Cardiac muscle cell (in vitro differentiated cells and primary cell): ENCODE results near the gene HIPK4. TPM values are rescaled to one million over a fixed set of nuclear protein-coding genes. Genes with fewer than 3 reads are reported as not detected.
A peak's percentile ranks its signal among the peaks of the same experiment; 100 is the strongest.

ENCODE experiments used
- DNase-seq, 2 donors: peaks; one replicate each; pipeline versions ENCODE4 v3.0.0 to v3.0.0-alpha.2; 2010 to 2017; ENCODE audit warnings: low read depth in 1 of 2, low spot score in 1 of 2
- H3K27ac ChIP-seq: fragments of 200-600 bp; sonication (generic); 2 replicates; pipeline ENCODE4 v1.5.1; 2016
- H3K27me3 ChIP-seq: fragments of 200-600 bp; sonication (generic); 2 replicates; pipeline ENCODE4 v1.6.0; 2016; ENCODE audit warnings: control low read depth
- H3K36me3 ChIP-seq: fragments of 200-600 bp; sonication (generic); 2 replicates; pipeline ENCODE4 v1.5.1; 2016; ENCODE audit warnings: control low read depth
- H3K4me1 ChIP-seq: fragments of 200-600 bp; sonication (generic); 2 replicates; pipeline ENCODE4 v1.8.1; 2017; ENCODE audit warnings: low read depth, mild to moderate bottlenecking, mixed run types
- H3K4me3 ChIP-seq: fragments of 200-600 bp; sonication (generic); 2 replicates; pipeline ENCODE4 v1.5.1; 2016; ENCODE audit warnings: mild to moderate bottlenecking
- H3K9me3 ChIP-seq: fragments of 200-600 bp; sonication (generic); 2 replicates; pipeline ENCODE4 v1.5.1; 2017; ENCODE audit warnings: low read depth, mild to moderate bottlenecking, control low read depth
- CTCF ChIP-seq: IDR thresholded peaks from 2 replicates; pipeline ENCODE4 v1.5.1; 2012; ENCODE audit warnings: low read depth, mild to moderate bottlenecking, low read length
- polyA plus RNA-seq: library from polyadenylated mRNA; unstranded; fragments of >200 nt; fragmentation: Nextera tagmentation; extraction: Ambion mirVana; gene quantifications from 2 replicates; pipeline ENCODE4 v1.2.1, GENCODE V29; 2016
- total RNA-seq: library from RNA; depleted of rRNA; stranded (reverse); fragments of >200 nt; gene quantifications from 2 replicates; pipeline ENCODE4 v1.2.3, GENCODE V29; 2016

The HIPK4 gene
- total and polyA plus RNA-seq, 2 experiments from 2014 or later, result 0.12 to 1.7 TPM

- Histone ChIP-seq H3K9me3 (no peaks in the 10 kb centered on the region), H3K4me3 (peak overlapping the region; percentile 56), H3K36me3 (no peaks in the 10 kb centered on the region), H3K27me3 (no peaks in the 10 kb centered on the region), H3K4me1 (peaks cover 25% of the 10 kb centered on the region), H3K27ac (peak overlapping the region; percentile 96)
- TF ChIP-seq CTCF, result peak; percentile 97
- DNase-seq, result peak; percentile 93 to 95
Observed at GRCh38 chr19:40420766-40421765, 31.1 kb upstream of the HIPK4 start.

GRCh38 chr19:40420451-40420765 is 30.4 kb upstream of the HIPK4 start:
- Histone ChIP-seq H3K36me3 (no peaks in the 10 kb centered on the region), H3K4me1 (peaks cover 25% of the 10 kb centered on the region), H3K9me3 (no peaks in the 10 kb centered on the region), H3K27me3 (no peaks in the 10 kb centered on the region), H3K4me3 (peak overlapping the region; percentile 56), H3K27ac (peak overlapping the region; percentile 96)
- TF ChIP-seq CTCF, result no peak
- DNase-seq, result no peak

GRCh38 chr19:40419780-40420179 is 29.8 kb upstream of the HIPK4 start:
- Histone ChIP-seq H3K27ac (no peak overlapping the region), H3K27me3 (no peaks in the 10 kb centered on the region), H3K4me1 (peaks cover 25% of the 10 kb centered on the region), H3K36me3 (no peaks in the 10 kb centered on the region), H3K9me3 (no peaks in the 10 kb centered on the region), H3K4me3 (no peak overlapping the region)
- no peak for TF ChIP-seq CTCF
- DNase-seq, result no peak

GRCh38 chr19:40419066-40419612 is 29.2 kb upstream of the HIPK4 start:
- no peak for DNase-seq
- Histone ChIP-seq H3K27ac (no peak overlapping the region), H3K4me3 (no peak overlapping the region), H3K4me1 (peaks cover 21% of the 10 kb centered on the region), H3K27me3 (no peaks in the 10 kb centered on the region), H3K9me3 (no peaks in the 10 kb centered on the region), H3K36me3 (no peaks in the 10 kb centered on the region)
- TF ChIP-seq CTCF, result no peak

- Histone ChIP-seq H3K27me3 (no peaks in the 10 kb centered on the region), H3K9me3 (no peaks in the 10 kb centered on the region), H3K4me3 (no peak overlapping the region), H3K4me1 (peaks cover 23% of the 10 kb centered on the region), H3K36me3 (no peaks in the 10 kb centered on the region), H3K27ac (peak overlapping the region; percentile 67)
- no peak for DNase-seq
- TF ChIP-seq CTCF, result no peak
Observed at GRCh38 chr19:40418040-40418439, 28.1 kb upstream of the HIPK4 start.
